ENCODE measurements around the gene CISD3.
"Not testable (repeated sequence)": the region's sequence is repeated elsewhere in the genome, so short reads cannot be mapped to it uniquely, and the experiment has no call there.

The CISD3 gene

DNA sequence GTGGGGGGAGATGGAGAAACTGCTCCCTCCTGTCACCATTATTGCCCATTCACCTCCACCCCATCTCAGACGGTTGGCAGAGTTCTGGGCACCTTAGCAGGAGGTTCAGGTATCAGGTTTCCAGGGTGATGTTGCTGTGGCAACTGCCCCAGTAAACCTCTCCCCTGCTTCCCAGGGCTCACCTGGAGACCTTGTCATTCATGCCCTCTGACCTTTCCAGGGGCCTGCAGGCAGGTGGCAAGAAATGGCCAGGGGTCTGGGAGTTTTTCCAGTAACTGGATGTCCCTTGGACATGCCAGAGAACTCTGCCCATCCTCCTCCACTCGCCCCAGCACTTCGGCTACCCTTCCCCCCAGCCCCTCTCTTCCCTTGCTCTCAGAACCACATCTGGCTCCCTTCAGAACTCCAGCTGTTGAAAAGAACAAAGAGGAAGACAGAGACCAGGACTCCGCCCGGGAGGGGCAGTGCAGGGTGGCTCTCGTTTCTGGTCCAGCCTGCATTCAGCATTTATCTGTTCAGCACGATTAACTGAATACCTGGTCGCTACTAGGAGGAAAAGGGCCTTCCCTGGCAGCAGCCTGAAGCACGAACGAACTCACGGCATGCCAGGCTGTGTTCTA lies 16.6 kb upstream of the CISD3 start:
- ATAC-seq (no peak), DNase-seq (no peak)
- Mint-ChIP-seq H3K4me1 (peaks cover 57% of the 10 kb centered on the region), H3K4me3 (no peak overlapping the region), H3K27ac (peak overlapping the region; percentile 31), H3K27me3 (no peaks in the 10 kb centered on the region), H3K9me3 (no peaks in the 10 kb centered on the region), H3K36me3 (ENCODE audit: low read depth) (peaks cover 49% of the 10 kb centered on the region)

DNA sequence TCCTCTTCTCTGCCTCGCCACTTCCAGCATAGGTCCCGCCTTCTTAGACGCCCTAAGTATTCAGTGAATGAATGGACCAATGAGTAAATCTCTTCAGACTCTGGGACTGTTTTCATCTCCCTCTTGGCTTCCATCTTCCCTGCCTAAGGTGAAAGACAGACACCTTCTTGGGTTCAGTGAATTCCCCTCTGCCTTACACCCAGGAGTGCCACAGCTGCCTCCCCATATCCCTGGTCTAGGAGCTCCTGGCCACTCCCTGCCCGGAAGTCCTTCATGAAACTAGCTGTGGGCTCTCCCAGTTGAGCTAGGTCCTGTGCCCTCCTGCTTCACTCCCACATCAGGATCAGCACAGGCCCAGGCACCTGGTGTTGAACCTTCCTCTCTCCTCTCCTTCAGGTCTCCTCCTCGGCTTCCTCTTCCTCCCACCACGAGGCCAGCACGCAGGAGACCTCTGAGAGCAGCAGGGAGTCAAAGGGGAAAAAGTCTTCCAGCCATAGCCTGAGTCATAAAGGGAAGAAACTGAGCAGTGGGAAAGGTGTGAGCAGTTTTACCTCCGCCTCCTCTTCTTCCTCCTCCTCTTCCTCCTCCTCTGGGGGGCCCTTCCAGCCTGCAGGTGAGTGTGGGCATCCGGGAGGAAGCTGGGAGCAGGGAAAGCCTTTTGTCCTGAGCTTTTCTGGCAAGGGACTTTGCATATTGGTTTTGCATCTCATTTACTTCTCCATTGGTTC lies 14.8 kb upstream of the CISD3 start:
- Mint-ChIP-seq H3K4me3 (peak overlapping the region; percentile 42), H3K27me3 (no peaks in the 10 kb centered on the region), H3K9me3 (no peaks in the 10 kb centered on the region), H3K36me3 (ENCODE audit: low read depth) (peaks cover 41% of the 10 kb centered on the region), H3K4me1 (peaks cover 50% of the 10 kb centered on the region), H3K27ac (peak overlapping the region; percentile 88)
- peak; percentile 20 for ATAC-seq
- DNase-seq: no peak

DNA sequence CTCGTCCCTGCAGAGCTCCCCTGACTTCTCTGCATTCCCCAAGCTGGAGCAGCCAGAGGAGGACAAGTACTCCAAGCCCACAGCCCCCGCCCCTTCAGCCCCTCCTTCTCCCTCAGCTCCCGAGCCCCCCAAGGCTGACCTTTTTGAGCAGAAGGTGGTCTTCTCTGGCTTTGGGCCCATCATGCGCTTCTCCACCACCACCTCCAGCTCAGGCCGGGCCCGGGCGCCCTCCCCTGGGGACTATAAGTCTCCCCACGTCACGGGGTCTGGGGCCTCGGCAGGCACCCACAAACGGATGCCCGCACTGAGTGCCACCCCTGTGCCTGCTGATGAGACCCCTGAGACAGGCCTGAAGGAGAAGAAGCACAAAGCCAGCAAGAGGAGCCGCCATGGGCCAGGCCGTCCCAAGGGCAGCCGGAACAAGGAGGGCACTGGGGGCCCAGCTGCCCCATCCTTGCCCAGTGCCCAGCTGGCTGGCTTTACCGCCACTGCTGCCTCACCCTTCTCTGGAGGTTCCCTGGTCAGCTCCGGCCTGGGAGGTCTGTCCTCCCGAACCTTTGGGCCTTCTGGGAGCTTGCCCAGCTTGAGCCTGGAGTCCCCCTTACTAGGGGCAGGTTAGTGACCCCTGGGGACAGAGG lies 13.7 kb upstream of the CISD3 start:
- H3K27me3 Mint-ChIP-seq: no peaks in the 10 kb centered on the region
- H3K4me1 Mint-ChIP-seq: peaks cover 44% of the 10 kb centered on the region
- DNase-seq (no peak), ATAC-seq (no peak)
- H3K9me3 Mint-ChIP-seq: no peaks in the 10 kb centered on the region
- no peak overlapping the region for H3K4me3 Mint-ChIP-seq
- peaks cover 38% of the 10 kb centered on the region for H3K36me3 Mint-ChIP-seq (ENCODE audit: low read depth)
- no peak overlapping the region for H3K27ac Mint-ChIP-seq

DNA sequence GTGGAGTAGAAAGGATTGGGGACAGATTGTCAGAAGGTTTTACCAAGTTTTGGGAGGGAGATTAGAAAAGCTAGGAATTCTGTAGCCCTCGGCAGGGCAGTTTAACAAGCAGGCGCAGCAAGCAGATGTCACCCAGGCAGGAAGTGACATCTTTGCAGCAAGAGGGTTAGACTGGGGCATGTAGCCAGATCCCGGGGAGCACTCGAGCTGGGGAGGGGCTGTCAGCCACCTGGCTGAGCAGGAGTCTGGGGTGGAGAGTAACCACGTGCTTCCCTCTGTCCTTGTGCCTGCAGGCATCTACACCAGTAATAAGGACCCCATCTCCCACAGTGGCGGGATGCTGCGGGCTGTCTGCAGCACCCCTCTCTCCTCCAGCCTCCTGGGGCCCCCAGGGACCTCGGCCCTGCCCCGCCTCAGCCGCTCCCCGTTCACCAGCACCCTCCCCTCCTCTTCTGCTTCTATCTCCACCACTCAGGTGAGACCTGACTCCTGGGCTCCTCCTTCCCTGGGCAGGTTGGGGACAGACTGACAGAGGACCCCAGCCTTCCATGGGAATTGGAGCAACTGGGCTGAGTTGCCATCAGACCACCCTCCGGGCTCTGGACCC lies 12.9 kb upstream of the CISD3 start:
- Mint-ChIP-seq H3K4me1 (peaks cover 39% of the 10 kb centered on the region), H3K36me3 (ENCODE audit: low read depth) (peaks cover 35% of the 10 kb centered on the region), H3K27me3 (no peaks in the 10 kb centered on the region), H3K27ac (no peak overlapping the region), H3K4me3 (no peak overlapping the region), H3K9me3 (no peaks in the 10 kb centered on the region)
- no peak for ATAC-seq
- no peak for DNase-seq

DNA sequence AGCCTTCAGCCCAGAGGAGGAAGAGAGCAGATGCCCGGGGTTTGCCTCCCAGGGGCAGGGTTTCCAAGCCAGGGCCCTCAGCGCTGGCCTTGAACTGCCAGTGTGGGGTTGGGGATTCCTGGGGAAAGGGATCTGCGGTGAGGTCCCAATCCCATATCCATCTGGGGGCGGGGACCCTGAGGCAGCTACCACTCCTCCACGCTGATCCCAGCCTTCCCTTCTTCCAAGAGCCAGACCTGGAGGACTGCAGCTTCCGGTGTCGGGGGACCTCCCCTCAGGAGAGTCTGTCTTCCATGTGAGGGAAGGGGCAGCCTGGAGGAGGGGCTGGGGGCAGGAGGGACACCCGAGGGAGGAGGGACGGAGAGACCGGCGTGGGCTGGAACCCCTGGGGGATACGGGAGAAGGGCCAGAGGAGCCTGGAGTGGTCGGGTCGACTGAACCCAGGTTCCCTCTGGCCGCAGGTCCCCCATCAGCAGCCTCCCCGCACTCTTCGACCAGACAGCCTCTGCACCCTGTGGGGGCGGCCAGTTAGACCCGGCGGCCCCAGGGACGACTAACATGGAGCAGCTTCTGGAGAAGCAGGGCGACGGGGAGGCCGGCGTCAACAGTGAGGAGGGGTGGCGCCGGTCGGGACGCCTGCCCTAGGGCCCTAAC lies 10.7 kb upstream of the CISD3 start:
- Mint-ChIP-seq H3K27ac (peak overlapping the region; percentile 52), H3K36me3 (ENCODE audit: low read depth) (peaks cover 34% of the 10 kb centered on the region), H3K4me3 (no peak overlapping the region), H3K4me1 (peaks cover 40% of the 10 kb centered on the region), H3K27me3 (no peaks in the 10 kb centered on the region), H3K9me3 (no peaks in the 10 kb centered on the region)
- ATAC-seq (no peak), DNase-seq (no peak)

DNA sequence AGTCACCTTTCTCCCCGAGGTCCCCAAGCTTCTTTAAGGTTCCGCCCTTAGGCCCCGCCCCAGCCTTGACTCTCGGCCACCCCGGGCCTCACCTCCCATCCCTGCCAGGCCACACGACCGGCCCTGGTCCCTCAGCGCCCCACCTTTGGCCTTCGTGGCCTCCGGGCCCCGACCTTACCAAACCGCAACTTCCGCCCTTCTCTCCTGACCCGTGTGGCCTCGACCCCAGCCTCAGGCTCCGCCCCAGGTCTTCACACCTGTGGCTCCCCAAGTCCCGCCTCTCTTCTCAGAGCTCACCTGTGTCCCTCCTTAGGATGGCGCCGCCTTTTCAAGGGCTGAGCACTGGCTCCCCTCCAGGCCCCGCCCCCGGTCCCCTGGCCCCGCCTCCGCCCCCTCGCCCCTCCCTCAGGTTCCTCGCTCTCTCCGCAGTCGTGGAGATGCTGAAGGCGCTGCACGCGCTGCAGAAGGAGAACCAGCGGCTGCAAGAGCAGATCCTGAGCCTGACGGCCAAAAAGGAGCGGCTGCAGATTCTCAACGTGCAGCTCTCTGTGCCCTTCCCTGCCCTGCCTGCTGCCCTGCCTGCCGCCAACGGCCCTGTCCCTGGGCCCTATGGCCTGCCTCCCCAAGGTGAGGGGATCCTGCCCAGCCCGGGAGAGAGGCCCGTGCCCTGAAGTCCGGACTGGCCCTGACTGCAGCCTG lies 10.0 kb upstream of the CISD3 start:
- DNase-seq (no peak), ATAC-seq (no peak)
- Mint-ChIP-seq H3K36me3 (ENCODE audit: low read depth) (peaks cover 29% of the 10 kb centered on the region), H3K27me3 (no peaks in the 10 kb centered on the region), H3K27ac (no peak overlapping the region), H3K9me3 (no peaks in the 10 kb centered on the region), H3K4me3 (no peak overlapping the region), H3K4me1 (peaks cover 38% of the 10 kb centered on the region)

DNA sequence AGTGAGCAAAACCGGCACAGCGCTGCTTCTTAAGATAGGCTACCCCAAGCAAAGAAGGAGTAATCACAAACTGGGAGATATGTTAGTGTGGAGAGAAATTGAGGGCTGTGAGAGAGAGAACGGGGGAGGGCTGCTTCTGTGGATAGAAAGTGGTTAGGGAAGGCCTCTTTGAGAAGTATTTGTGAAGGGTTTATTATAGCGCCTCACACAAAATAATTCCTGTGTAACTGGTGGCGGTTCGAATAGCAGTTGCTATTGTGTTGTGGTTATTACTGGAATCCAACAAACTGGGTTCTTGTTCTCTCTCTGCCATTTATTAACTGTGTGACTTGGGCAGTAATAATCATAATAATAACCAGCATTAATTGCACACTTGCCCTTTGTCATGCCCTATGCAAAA lies 9.2 kb upstream of the CISD3 start:
- Mint-ChIP-seq H3K27ac (no peak overlapping the region), H3K36me3 (ENCODE audit: low read depth) (peaks cover 30% of the 10 kb centered on the region), H3K4me1 (peaks cover 36% of the 10 kb centered on the region), H3K27me3 (no peaks in the 10 kb centered on the region), H3K4me3 (no peak overlapping the region), H3K9me3 (no peaks in the 10 kb centered on the region)
- ATAC-seq (no peak), DNase-seq (no peak)

DNA sequence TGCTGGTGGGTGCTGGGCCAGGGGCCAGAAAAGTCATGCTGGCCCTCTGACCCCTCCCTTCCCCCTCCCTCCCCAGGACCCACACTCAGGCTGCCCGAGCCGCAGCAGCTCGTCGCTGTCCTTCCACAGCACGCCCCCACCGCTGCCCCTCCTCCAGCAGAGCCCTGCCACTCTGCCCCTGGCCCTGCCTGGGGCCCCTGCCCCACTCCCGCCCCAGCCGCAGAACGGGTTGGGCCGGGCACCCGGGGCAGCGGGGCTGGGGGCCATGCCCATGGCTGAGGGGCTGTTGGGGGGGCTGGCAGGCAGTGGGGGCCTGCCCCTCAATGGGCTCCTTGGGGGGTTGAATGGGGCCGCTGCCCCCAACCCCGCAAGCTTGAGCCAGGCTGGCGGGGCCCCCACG lies 8.3 kb upstream of the CISD3 start:
- no peak for DNase-seq
- H3K27ac Mint-ChIP-seq: no peak overlapping the region
- no peaks in the 10 kb centered on the region for H3K27me3 Mint-ChIP-seq
- H3K9me3 Mint-ChIP-seq: no peaks in the 10 kb centered on the region
- peaks cover 30% of the 10 kb centered on the region for H3K36me3 Mint-ChIP-seq (ENCODE audit: low read depth)
- H3K4me1 Mint-ChIP-seq: peaks cover 42% of the 10 kb centered on the region
- ATAC-seq: no peak
- no peak overlapping the region for H3K4me3 Mint-ChIP-seq

DNA sequence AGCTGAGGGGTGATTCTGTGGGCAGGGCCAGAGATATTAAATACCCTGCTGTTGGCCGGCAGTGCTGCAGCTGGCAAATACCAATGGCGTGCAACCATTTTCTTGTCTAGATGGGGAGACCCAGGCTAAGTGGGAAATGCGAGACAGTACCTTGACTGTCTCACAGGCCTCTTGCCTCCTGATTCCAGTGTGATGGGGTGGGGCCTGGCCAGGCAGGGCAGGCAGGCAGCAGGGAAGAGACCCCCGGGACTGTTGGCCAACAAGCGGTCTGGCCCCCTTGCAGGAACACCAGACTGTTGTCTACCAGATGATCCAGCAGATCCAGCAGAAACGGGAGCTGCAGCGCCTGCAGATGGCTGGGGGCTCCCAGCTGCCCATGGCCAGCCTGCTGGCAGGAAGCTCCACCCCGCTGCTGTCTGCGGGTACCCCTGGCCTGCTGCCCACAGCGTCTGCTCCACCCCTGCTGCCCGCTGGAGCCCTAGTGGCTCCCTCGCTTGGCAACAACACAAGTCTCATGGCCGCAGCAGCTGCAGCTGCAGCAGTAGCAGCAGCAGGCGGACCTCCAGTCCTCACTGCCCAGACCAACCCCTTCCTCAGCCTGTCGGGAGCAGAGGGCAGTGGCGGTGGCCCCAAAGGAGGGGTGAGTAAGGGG lies 5.7 kb upstream of the CISD3 start:
- Mint-ChIP-seq H3K27me3 (no peaks in the 10 kb centered on the region), H3K27ac (peak overlapping the region; percentile 42), H3K4me1 (peaks cover 64% of the 10 kb centered on the region), H3K4me3 (no peak overlapping the region), H3K36me3 (ENCODE audit: low read depth) (peaks cover 29% of the 10 kb centered on the region), H3K9me3 (peaks cover 7% of the 10 kb centered on the region)
- DNase-seq: no peak
- ATAC-seq: no peak

DNA sequence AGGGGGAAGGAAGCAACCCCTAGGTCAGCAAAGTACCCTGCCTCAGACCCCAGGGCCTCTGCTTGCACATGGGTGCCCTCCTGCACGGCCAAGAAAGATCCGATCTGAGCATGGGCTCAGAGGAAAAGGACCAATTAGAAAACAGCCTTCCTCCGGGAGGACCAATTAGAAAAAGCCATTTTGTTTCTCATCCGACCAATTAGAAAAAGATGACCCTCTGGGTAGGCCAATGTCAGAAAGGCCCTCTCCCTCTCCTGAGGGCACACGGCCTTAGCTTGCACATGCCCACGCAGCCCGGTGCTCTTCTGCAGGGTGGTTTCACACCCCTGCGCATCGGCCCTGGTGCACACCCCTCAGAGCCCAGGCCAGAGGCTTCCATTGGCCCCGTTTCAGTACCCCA lies 5.1 kb upstream of the CISD3 start:
- no peak overlapping the region for H3K4me3 Mint-ChIP-seq
- H3K9me3 Mint-ChIP-seq: peaks cover 7% of the 10 kb centered on the region
- no peak for DNase-seq
- H3K27ac Mint-ChIP-seq: peak overlapping the region; percentile 42
- peaks cover 29% of the 10 kb centered on the region for H3K36me3 Mint-ChIP-seq (ENCODE audit: low read depth)
- no peak for ATAC-seq
- H3K27me3 Mint-ChIP-seq: no peaks in the 10 kb centered on the region
- peaks cover 65% of the 10 kb centered on the region for H3K4me1 Mint-ChIP-seq

DNA sequence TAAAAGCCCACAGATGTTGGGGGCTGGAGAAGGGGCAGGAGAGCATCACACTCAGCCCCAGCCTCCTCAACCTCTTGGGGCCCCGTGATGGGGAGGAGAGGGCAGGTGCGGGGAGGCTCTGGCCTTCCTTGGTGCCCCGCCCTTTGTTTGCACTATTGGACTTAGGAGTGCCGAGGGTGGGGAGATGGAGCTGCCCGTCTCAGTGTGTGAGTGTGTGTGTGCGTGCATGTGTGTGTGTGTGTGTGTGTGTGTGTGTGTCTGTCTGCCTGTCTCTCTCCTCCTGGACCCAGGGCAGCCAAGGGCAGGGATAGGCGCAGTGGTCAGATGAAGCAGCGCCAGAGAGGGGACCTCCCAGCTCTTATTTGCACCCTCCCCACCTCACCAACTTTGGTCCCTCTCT lies 4.0 kb upstream of the CISD3 start:
- Mint-ChIP-seq H3K4me1 (peaks cover 67% of the 10 kb centered on the region), H3K27ac (peak overlapping the region; percentile 68), H3K36me3 (ENCODE audit: low read depth) (peaks cover 27% of the 10 kb centered on the region)
- not testable (repeated sequence) for H3K27me3 Mint-ChIP-seq, H3K9me3 Mint-ChIP-seq, ATAC-seq, H3K4me3 Mint-ChIP-seq, DNase-seq

DNA sequence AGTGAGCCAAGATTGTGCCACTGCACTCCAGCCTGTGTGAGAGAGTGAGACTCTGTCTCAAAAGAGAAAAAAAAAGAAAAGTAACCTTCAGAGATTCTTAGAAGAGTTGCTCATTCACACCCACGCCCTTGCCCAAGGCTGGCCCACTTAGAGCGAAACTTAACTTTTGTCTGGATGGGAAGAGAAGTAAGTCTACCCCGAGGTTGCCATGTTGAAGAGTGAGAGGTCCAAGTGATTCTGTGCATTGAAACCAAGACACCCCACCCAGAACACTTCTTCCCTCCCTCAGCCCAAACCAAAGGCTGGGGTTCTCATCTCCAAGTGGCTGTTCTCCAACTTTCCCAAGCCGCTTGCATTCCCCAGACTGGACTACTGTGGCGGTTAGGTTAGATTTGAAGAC lies 2.4 kb upstream of the CISD3 start:
- H3K4me1 Mint-ChIP-seq: peaks cover 75% of the 10 kb centered on the region
- H3K27me3 Mint-ChIP-seq: peaks cover 2% of the 10 kb centered on the region
- peaks cover 27% of the 10 kb centered on the region for H3K36me3 Mint-ChIP-seq (ENCODE audit: low read depth)
- H3K27ac Mint-ChIP-seq: peak overlapping the region; percentile 96
- ATAC-seq (peak; percentile 50), DNase-seq (peak; percentile 75)
- H3K9me3 Mint-ChIP-seq: peaks cover 7% of the 10 kb centered on the region
- peak overlapping the region; percentile 78 for H3K4me3 Mint-ChIP-seq

DNA sequence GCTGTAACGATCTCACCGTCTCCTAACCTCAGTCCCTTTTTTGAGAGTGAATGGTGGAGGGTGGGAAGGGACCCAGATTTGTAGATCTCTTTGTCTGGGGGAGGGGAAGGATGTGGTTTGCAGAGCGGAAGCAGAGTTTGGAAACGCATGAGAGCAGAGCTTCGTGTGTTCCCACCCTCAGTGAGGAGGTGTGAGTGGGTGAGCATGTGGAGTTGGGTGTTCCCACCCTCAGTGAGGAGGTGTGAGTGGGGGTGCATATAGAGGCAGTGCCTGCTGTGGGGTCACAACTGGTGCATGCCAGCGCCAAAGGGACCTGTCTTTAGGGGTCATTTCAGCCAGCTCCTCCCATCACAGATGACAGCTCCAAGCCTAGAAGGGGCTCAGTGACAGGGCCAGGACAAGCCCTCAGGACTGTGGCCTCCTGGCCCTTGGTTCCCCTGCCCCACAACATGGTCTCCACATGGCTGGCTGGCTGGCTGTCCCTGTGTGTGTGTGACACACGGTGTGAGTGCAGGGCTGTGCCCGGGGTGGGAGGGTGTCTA lies 1.8 kb upstream of the CISD3 start:
- ATAC-seq: peak; percentile 8
- Mint-ChIP-seq H3K4me1 (peaks cover 75% of the 10 kb centered on the region), H3K9me3 (peaks cover 7% of the 10 kb centered on the region), H3K4me3 (peak overlapping the region; percentile 78), H3K27me3 (peaks cover 2% of the 10 kb centered on the region), H3K27ac (peak overlapping the region; percentile 96), H3K36me3 (ENCODE audit: low read depth) (peaks cover 23% of the 10 kb centered on the region)
- peak; percentile 62 for DNase-seq

Data from activated naive CD8-positive, alpha-beta T cell treated with anti-CD3 and anti-CD28 coated beads, Interleukin-2, amount 50 U/mL, for 24 hours (primary cell).